D341Med (cell line): ENCODE measurements around the gene UVRAG.

Experiments
- DNase-seq: peaks from one replicate; pipeline ENCODE4 v3.0.0; 2012; ENCODE audit warnings: low spot score

Gene UVRAG

GRCh38 chr11:76152741-76153570 lies 337.9 kb downstream of the UVRAG start:
- no peak for DNase-seq

GRCh38 chr11:76153571-76153923 lies 338.5 kb downstream of the UVRAG start:
- no peak for DNase-seq

- DNase-seq = no peak
Measured at GRCh38 chr11:76155500-76156227, 340.7 kb downstream of the UVRAG start.

- no peak for DNase-seq
Measured at GRCh38 chr11:76156971-76157427, 342.0 kb downstream of the UVRAG start.

GRCh38 chr11:76157891-76158290 lies 342.9 kb downstream of the UVRAG start:
- DNase-seq = no peak

GRCh38 chr11:76158394-76159302 lies 343.6 kb downstream of the UVRAG start:
- no peak for DNase-seq

- no peak for DNase-seq
Measured at GRCh38 chr11:76159303-76159937, 344.4 kb downstream of the UVRAG start.

GRCh38 chr11:76159983-76160661 lies 345.1 kb downstream of the UVRAG start:
- no peak for DNase-seq

- no peak for DNase-seq
Measured at GRCh38 chr11:76160856-76161255, 345.8 kb downstream of the UVRAG start.

GRCh38 chr11:76161261-76161961 lies 346.4 kb downstream of the UVRAG start:
- DNase-seq = peak; percentile 51

GRCh38 chr11:76162336-76163288 lies 347.6 kb downstream of the UVRAG start:
- no peak for DNase-seq

GRCh38 chr11:76163289-76163880 lies 348.4 kb downstream of the UVRAG start:
- no peak for DNase-seq

GRCh38 chr11:76164081-76164480 lies 349.1 kb downstream of the UVRAG start:
- DNase-seq = no peak

GRCh38 chr11:76164861-76165751 lies 350.1 kb downstream of the UVRAG start:
- DNase-seq = no peak

- no peak for DNase-seq
Measured at GRCh38 chr11:76166314-76166713, 351.3 kb downstream of the UVRAG start.

GRCh38 chr11:76167590-76167989 lies 352.6 kb downstream of the UVRAG start:
- DNase-seq = no peak

GRCh38 chr11:76169473-76169896 lies 354.5 kb downstream of the UVRAG start:
- no peak for DNase-seq

- DNase-seq = no peak
Measured at GRCh38 chr11:76170468-76170867, 355.5 kb downstream of the UVRAG start.
